Chondrocyte (in vitro differentiated cells): Measurements from ENCODE around the gene ADI1. TPM values are rescaled to one million over a fixed set of nuclear protein-coding genes. Genes with fewer than 3 reads are reported as not detected.

Experiments used
- DNase-seq: peaks from one replicate; pipeline ENCODE4 v3.0.0; 2021; ENCODE audit warnings: mixed read lengths, low spot score
- H3K27ac Mint-ChIP-seq: one replicate; pipeline ENCODE4 v1.8.0; 2021; ENCODE audit warnings: mild to moderate bottlenecking, moderate library complexity, mixed read lengths; ENCODE audit not compliant: unreplicated experiment
- H3K27me3 Mint-ChIP-seq: 2 replicates; pipeline ENCODE4 v1.8.0; 2021; ENCODE audit warnings: low read depth, mixed read lengths
- H3K36me3 Mint-ChIP-seq: 2 replicates; pipeline ENCODE4 v1.8.0; 2021; ENCODE audit warnings: low read depth, mixed read lengths
- H3K4me1 Mint-ChIP-seq: 2 replicates; pipeline ENCODE4 v1.8.0; 2021; ENCODE audit warnings: low read depth, mild to moderate bottlenecking, mixed read lengths
- H3K4me3 Mint-ChIP-seq: one replicate; pipeline ENCODE4 v1.8.0; 2021; ENCODE audit warnings: mild to moderate bottlenecking, moderate library complexity, mixed read lengths; ENCODE audit not compliant: unreplicated experiment
- H3K9me3 Mint-ChIP-seq: 2 replicates; pipeline ENCODE4 v1.8.0; 2021; ENCODE audit warnings: low read depth, mixed read lengths
- CTCF ChIP-seq: fragments of 200-600 bp; sonication (generic); IDR thresholded peaks from 2 replicates; pipeline ENCODE4 v1.5.0; 2021; ENCODE audit warnings: antibody characterized with exemption, mild to moderate bottlenecking, moderate library complexity
- total RNA-seq: library from RNA; stranded (reverse); gene quantifications from 3 replicates; pipeline ENCODE4 v1.2.1, GENCODE V29; 2021

ADI1 gene
- total RNA-seq, 1 donor from 2014 or later: 41.8 TPM

DNA sequence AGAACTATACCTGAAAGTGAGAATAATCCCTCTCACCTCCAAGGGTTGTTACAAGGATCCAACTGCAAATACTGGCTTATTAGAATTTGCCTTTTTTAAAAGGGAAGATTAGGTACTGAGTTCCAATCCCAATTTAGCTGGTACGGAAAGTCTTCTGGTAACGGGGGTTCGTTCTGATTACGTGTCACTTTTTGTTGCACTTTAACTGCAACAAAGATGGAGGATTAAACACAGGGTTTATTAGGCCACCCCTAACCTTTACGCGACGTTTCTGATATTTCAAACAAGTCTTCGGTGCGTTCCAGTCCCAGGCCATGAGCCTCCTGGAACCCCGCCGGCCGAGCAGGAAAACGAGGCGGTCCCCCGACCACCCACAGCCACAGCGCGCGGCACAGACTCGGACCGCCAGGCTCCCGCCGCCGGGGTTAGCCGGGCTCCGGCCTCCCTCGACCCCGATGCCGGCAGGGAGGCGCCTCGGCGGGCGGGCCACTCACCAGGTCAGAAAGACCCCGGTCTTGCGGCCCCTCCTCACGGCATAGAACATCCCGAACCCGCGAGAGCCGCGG is 38.4 kb upstream of the ADI1 start:
- H3K36me3 Mint-ChIP-seq: peaks cover 10% of the 10 kb centered on the region
- TF ChIP-seq CTCF: no peak
- no peak for DNase-seq
- peaks cover 21% of the 10 kb centered on the region for H3K4me1 Mint-ChIP-seq
- no peaks in the 10 kb centered on the region for H3K27me3 Mint-ChIP-seq
- no peaks in the 10 kb centered on the region for H3K9me3 Mint-ChIP-seq
- peak overlapping the region; percentile 97 for H3K27ac Mint-ChIP-seq
- peak overlapping the region; percentile 83 for H3K4me3 Mint-ChIP-seq

GRCh38 chr2:3553946-3554345 is 34.6 kb upstream of the ADI1 start:
- no peak overlapping the region for H3K4me3 Mint-ChIP-seq
- H3K4me1 Mint-ChIP-seq: peaks cover 16% of the 10 kb centered on the region
- no peaks in the 10 kb centered on the region for H3K9me3 Mint-ChIP-seq
- no peak overlapping the region for H3K27ac Mint-ChIP-seq
- no peak for TF ChIP-seq CTCF
- no peak for DNase-seq
- peaks cover 33% of the 10 kb centered on the region for H3K36me3 Mint-ChIP-seq
- no peaks in the 10 kb centered on the region for H3K27me3 Mint-ChIP-seq

GRCh38 chr2:3547915-3548314 is 28.6 kb upstream of the ADI1 start:
- no peaks in the 10 kb centered on the region for H3K4me1 Mint-ChIP-seq
- no peaks in the 10 kb centered on the region for H3K27me3 Mint-ChIP-seq
- H3K4me3 Mint-ChIP-seq: no peak overlapping the region
- H3K27ac Mint-ChIP-seq: peak overlapping the region; percentile 22
- peaks cover 46% of the 10 kb centered on the region for H3K36me3 Mint-ChIP-seq
- TF ChIP-seq CTCF: no peak
- DNase-seq: no peak
- no peaks in the 10 kb centered on the region for H3K9me3 Mint-ChIP-seq

DNA sequence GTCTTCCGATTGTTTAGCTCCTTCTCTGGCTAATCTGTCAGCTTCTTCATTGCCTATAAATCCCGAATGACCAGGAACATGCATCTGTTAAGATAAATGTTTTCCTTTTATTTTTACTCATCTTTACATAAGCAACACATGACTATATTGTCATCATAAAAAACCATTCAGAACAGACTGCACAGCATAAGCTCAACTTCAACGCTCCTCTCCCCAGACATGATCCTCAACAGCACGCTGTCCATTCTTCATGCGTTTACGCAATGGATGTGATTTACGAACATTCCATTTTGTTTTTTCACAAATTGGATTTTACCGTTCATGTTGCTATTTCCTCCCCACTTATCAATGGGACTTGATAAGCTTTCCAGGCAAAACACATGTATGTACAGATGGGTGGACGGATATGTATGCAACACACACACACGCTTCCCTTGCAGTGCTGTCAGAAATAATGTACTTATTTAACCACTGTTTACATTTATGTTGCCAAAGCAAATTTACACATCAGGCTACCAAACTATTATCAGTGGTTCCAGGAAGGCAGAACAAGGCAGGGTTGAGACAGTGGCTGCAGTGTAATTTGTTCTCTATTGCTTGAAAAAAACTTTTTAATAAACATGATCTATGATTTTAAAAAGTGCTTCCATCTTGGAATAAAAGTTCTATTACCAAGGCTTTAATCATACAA is 26.6 kb upstream of the ADI1 start:
- no peak for DNase-seq
- Mint-ChIP-seq H3K27ac (no peak overlapping the region), H3K4me3 (no peak overlapping the region), H3K36me3 (peaks cover 44% of the 10 kb centered on the region), H3K9me3 (no peaks in the 10 kb centered on the region), H3K27me3 (no peaks in the 10 kb centered on the region), H3K4me1 (no peaks in the 10 kb centered on the region)
- no peak for TF ChIP-seq CTCF

DNA sequence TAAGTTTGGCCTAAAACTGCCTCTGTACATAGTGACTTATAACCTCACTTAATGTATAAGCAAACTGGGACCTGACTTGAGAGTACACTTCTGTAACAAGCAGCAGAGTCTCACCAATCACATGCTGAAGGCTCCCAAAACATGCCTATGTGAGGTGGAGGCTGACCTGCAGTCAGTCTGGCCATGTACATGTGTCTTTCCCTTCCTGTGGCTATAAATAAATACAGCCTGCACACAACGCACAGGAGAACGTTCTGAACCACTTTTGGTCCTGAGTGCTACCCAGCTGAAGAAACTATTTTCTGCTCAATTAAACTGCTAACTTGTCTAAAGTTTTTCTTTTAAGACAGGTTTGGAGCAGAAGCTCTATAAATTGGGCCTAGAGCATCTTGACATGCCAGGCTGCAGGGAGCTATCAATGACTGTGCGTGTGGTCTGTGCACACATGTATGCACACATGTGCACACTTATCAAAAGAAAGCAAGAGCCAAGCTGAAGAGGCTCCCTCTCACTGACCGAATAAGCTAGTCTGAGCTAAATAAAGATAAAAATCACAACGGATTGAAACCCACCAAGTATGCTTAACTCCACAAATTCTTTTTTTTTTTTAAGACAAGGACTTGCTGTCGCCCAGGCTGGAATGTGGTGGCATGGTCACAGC is 23.8 kb upstream of the ADI1 start:
- Mint-ChIP-seq H3K4me1 (no peaks in the 10 kb centered on the region), H3K27me3 (no peaks in the 10 kb centered on the region), H3K9me3 (no peaks in the 10 kb centered on the region), H3K4me3 (no peak overlapping the region), H3K36me3 (peaks cover 29% of the 10 kb centered on the region), H3K27ac (no peak overlapping the region)
- TF ChIP-seq CTCF: no peak
- no peak for DNase-seq
